K562 (cell line): Measurements from ENCODE around the gene SLC26A8. TPM values are rescaled to one million over a fixed set of nuclear protein-coding genes. Genes with fewer than 3 reads are reported as not detected.

ENCODE experiments used
- HMG20A ChIP-seq: fragments of 450-650 bp; formaldehyde crosslinking; conservative IDR thresholded peaks from 2 replicates; pipeline ENCODE4 v1.4.0; 2020; ENCODE audit warnings: mild to moderate bottlenecking, mixed read lengths
- JUN ChIP-seq, 2 experiments: sonication (generic) in 1 of 2; formaldehyde crosslinking in 1 of 2; IDR thresholded peaks; 2 replicates each; pipeline versions ENCODE4 v1.6.1 to v1.8.0; 2012 to 2022; ENCODE audit warnings: borderline replicate concordance in 2 of 2, mild to moderate bottlenecking in 2 of 2, improper control_type of control experiment in 1 of 2, low read depth in 1 of 2, low read length in 1 of 2, missing genetic modification reagents in 1 of 2
- KLF10 ChIP-seq: fragments of 250-450 bp; sonication (Bioruptor Pico); IDR thresholded peaks from 2 replicates; pipeline ENCODE4 v1.6.1; 2021; ENCODE audit warnings: matching md5 sums
- NFRKB ChIP-seq: fragments of 450-650 bp; IDR thresholded peaks from 2 replicates; pipeline ENCODE4 v1.6.1; 2016; ENCODE audit warnings: low read depth
- SIRT6 ChIP-seq: IDR thresholded peaks from one replicate; pipeline ENCODE4 v1.6.1; 2012; ENCODE audit warnings: low read depth, mild to moderate bottlenecking, control low read depth, inconsistent platforms, low read length, moderate library complexity
- ZNF668 ChIP-seq: fragments of 250-450 bp; sonication (Bioruptor Pico); IDR thresholded peaks from 2 replicates; pipeline ENCODE4 v1.8.0; 2022; ENCODE audit warnings: mild to moderate bottlenecking, inconsistent platforms
- polyA plus RNA-seq, 8 experiments: library from polyadenylated mRNA; depleted of rRNA in 4 of 8; stranded (reverse) in 5 of 8; unstranded in 3 of 8; fragments of >200 nt; fragmentation: Nextera tagmentation in 2 of 8; fragmentation: Illumina TruSeq in 1 of 8; extraction: Ambion mirVana in 2 of 8; extraction: Trizol in 1 of 8; gene quantifications; 2 replicates each; pipeline versions ENCODE4 v1.2.1 to v1.2.3, GENCODE V29; 2011 to 2014; ENCODE audit warnings: inconsistent platforms in 1 of 8, missing spikeins in 1 of 8
- total RNA-seq, 7 experiments: library from RNA; depleted of rRNA in 6 of 7; stranded (reverse); fragments of >200 nt in 6 of 7; fragmentation: Illumina TruSeq in 2 of 7; extraction: Trizol in 2 of 7; gene quantifications; 2 replicates each; pipeline versions ENCODE4 v1.2.1 to v1.2.3, GENCODE V29; 2011 to 2021; ENCODE audit warnings: low replicate concordance in 1 of 7
- TF ChIP-seq, protein P1 (sequence below), 2 experiments: fragments of 450-650 bp; IDR thresholded peaks; 2 replicates each; pipeline ENCODE4 v1.6.1; 2018; ENCODE audit warnings: mild to moderate bottlenecking in 2 of 2, low read depth in 1 of 2; ENCODE audit not compliant: partially characterized antibody in 2 of 2
- TF ChIP-seq, protein P2 (sequence below): fragments of 450-650 bp; conservative IDR thresholded peaks from 2 replicates; pipeline ENCODE4 v1.6.1; 2016; ENCODE audit warnings: missing genetic modification characterization, low read depth, mild to moderate bottlenecking, missing compliant biosample characterization, moderate library complexity
- TF ChIP-seq, protein P3 (sequence below): conservative IDR thresholded peaks from 2 replicates; pipeline ENCODE4 v1.6.1; 2011; ENCODE audit warnings: low read depth, mild to moderate bottlenecking, low read length; ENCODE audit not compliant: control insufficient read depth

SLC26A8 gene
- total and polyA plus RNA-seq, 9 of the 15 experiments (the other 6 are each of a cell fraction or from before 2014, with no cell fraction given), result not detected

DNA sequence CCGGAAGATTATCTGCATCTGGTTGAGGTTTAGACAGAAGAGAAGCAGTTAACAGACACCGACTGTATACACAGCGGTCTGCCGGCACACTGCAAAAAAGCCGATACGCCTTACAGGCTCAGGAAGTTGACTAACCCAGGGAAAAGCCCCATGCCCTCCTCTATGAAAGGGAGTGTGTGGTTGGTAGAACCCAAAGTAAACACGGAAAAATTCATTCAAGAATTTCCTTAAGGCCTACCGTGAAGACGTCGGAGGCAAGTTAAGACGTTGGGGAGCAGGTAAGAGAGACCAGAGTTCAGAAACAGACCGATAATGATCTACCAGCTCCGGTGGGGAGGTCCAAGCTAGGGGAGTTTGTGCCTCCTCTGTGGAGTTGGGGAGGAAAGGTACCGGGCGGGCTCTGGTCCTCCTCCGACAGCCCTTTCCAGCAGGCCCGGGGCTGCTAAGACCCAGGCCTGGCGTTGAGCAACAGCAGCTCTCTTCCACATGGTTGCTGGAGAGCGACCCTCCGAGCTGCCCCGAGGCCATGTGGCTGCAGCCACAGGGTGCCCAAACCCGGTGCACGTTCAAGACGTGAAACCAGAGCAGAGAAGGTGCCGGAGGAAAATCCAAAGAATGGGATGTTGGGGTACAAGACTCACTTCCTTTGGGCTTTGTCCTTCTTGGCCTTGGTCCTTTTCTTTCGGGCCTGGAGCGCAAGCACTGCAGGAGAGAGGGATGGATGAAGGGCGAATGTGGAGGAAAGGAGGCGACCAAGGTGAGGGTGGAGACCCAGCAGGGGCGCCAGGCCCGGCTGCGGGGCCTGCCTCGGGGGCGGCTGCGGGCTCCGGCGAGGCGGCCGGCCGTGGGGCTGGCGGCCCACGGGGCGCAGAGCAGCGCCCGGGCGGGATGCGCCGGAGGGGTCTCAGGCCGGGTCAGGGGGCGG, 104.4 kb downstream of the SLC26A8 start (continued):
- TF ChIP-seq, protein P1, sequence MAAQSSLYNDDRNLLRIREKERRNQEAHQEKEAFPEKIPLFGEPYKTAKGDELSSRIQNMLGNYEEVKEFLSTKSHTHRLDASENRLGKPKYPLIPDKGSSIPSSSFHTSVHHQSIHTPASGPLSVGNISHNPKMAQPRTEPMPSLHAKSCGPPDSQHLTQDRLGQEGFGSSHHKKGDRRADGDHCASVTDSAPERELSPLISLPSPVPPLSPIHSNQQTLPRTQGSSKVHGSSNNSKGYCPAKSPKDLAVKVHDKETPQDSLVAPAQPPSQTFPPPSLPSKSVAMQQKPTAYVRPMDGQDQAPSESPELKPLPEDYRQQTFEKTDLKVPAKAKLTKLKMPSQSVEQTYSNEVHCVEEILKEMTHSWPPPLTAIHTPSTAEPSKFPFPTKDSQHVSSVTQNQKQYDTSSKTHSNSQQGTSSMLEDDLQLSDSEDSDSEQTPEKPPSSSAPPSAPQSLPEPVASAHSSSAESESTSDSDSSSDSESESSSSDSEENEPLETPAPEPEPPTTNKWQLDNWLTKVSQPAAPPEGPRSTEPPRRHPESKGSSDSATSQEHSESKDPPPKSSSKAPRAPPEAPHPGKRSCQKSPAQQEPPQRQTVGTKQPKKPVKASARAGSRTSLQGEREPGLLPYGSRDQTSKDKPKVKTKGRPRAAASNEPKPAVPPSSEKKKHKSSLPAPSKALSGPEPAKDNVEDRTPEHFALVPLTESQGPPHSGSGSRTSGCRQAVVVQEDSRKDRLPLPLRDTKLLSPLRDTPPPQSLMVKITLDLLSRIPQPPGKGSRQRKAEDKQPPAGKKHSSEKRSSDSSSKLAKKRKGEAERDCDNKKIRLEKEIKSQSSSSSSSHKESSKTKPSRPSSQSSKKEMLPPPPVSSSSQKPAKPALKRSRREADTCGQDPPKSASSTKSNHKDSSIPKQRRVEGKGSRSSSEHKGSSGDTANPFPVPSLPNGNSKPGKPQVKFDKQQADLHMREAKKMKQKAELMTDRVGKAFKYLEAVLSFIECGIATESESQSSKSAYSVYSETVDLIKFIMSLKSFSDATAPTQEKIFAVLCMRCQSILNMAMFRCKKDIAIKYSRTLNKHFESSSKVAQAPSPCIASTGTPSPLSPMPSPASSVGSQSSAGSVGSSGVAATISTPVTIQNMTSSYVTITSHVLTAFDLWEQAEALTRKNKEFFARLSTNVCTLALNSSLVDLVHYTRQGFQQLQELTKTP (IDR thresholded peaks at IDR 0.05; ENCODE audit: low read depth in 1 of 2, partially characterized antibody in 2 of 2), result peak in 1 of 2 experiments; percentile 32
- 0 out of 2 replicates have a peak, but pooled peaks have one; percentile 4 for TF ChIP-seq JUN (IDR thresholded peaks at IDR 0.05; ENCODE audit: borderline replicate concordance, low read depth, low read length)
- no peak for TF ChIP-seq JUN (CRISPR knock-in tag; IDR thresholded peaks at IDR 0.05; ENCODE audit: borderline replicate concordance)
- TF ChIP-seq, protein P2, sequence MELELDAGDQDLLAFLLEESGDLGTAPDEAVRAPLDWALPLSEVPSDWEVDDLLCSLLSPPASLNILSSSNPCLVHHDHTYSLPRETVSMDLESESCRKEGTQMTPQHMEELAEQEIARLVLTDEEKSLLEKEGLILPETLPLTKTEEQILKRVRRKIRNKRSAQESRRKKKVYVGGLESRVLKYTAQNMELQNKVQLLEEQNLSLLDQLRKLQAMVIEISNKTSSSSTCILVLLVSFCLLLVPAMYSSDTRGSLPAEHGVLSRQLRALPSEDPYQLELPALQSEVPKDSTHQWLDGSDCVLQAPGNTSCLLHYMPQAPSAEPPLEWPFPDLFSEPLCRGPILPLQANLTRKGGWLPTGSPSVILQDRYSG, result no peak
- TF ChIP-seq, protein P3, sequence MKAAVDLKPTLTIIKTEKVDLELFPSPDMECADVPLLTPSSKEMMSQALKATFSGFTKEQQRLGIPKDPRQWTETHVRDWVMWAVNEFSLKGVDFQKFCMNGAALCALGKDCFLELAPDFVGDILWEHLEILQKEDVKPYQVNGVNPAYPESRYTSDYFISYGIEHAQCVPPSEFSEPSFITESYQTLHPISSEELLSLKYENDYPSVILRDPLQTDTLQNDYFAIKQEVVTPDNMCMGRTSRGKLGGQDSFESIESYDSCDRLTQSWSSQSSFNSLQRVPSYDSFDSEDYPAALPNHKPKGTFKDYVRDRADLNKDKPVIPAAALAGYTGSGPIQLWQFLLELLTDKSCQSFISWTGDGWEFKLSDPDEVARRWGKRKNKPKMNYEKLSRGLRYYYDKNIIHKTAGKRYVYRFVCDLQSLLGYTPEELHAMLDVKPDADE, result peak; percentile 63; the same call in 1 of the 2 replicates
- peak; percentile 65; the same call in 1 of the 2 replicates for TF ChIP-seq ZNF668 (CRISPR knock-in tag)
- TF ChIP-seq NFRKB, result 0 out of 2 replicates have a peak, but pooled peaks have one; percentile 25
- no peak for TF ChIP-seq SIRT6
- no peak for TF ChIP-seq KLF10 (CRISPR knock-in tag)
- no peak for TF ChIP-seq HMG20A
